Activated CD8-positive, alpha-beta T cell treated with anti-CD3 and anti-CD28 coated beads for 36 hours (primary cell): ENCODE results near the gene SMAD5. TPM values are rescaled to one million over a fixed set of nuclear protein-coding genes. Genes with fewer than 3 reads are reported as not detected.

Experiments used
- ATAC-seq: fragments of 200-7000 bp; cut with Tn5 transposase; one replicate; pipeline ENCODE4 v1.10.0; 2021; ENCODE audit warnings: mild to moderate bottlenecking, moderate library complexity
- CTCF ChIA-PET: fragments of 350-600 bp; sonication (Branson Sonifier 250); formaldehyde crosslinking; loops from one replicate; lab custom pipeline; 2021; ENCODE audit warnings: antibody characterized with exemption; lab: Charles Lee
- POLR2A ChIA-PET: fragments of 350-600 bp; sonication (Branson Sonifier 250); formaldehyde crosslinking; loops from one replicate; lab custom pipeline; 2021; ENCODE audit warnings: antibody characterized with exemption; lab: Charles Lee
- DNase-seq: peaks from one replicate; pipeline ENCODE4 v3.0.0-alpha.2; 2020
- H3K27ac Mint-ChIP-seq: one replicate; pipeline ENCODE4 v1.8.0; 2021; ENCODE audit warnings: mild to moderate bottlenecking, mixed read lengths
- H3K27me3 Mint-ChIP-seq: one replicate; pipeline ENCODE4 v1.8.0; 2021; ENCODE audit warnings: mixed read lengths
- H3K36me3 Mint-ChIP-seq: one replicate; pipeline ENCODE4 v1.8.0; 2021; ENCODE audit warnings: low read depth, mixed read lengths
- H3K4me1 Mint-ChIP-seq: one replicate; pipeline ENCODE4 v1.8.0; 2021; ENCODE audit warnings: low read depth, mixed read lengths
- H3K4me3 Mint-ChIP-seq: one replicate; pipeline ENCODE4 v1.8.0; 2021; ENCODE audit warnings: mild to moderate bottlenecking, moderate library complexity, mixed read lengths
- H3K9me3 Mint-ChIP-seq: one replicate; pipeline ENCODE4 v1.8.0; 2021; ENCODE audit warnings: mixed read lengths
- CTCF ChIP-seq: fragments of 200-600 bp; IDR thresholded peaks from one replicate; pipeline ENCODE4 v1.8.0; 2022; ENCODE audit warnings: antibody characterized with exemption, mild to moderate bottlenecking
- intact Hi-C: fragments of 100-400 bp; cut with micrococcal nuclease; formaldehyde crosslinking; loops from one replicate; pipeline ENCODE4 v1.10.0; 2022
- total RNA-seq, 2 experiments: library from RNA; stranded (reverse); gene quantifications; one replicate each; pipeline ENCODE4 v1.2.3, GENCODE V29; 2021

Gene SMAD5
- total RNA-seq, 2 experiments from 2014 or later: 12.4 to 12.5 TPM

- ChIA-PET POLR2A (no interaction called here), CTCF (no interaction called here)
- no peak for TF ChIP-seq CTCF
- ATAC-seq: no peak
- no peak for DNase-seq
- Mint-ChIP-seq H3K27me3 (peaks cover 6% of the 10 kb centered on the region), H3K36me3 (no peaks in the 10 kb centered on the region), H3K9me3 (no peaks in the 10 kb centered on the region), H3K4me1 (no peaks in the 10 kb centered on the region), H3K4me3 (no peak overlapping the region), H3K27ac (no peak overlapping the region)
- intact Hi-C loops: no loop called here
These were observed 95.6 kb downstream of the SMAD5 start for GRCh38 chr5:136228136-136228757.

GRCh38 chr5:136230176-136230575 is 97.5 kb downstream of the SMAD5 start:
- H3K27me3 Mint-ChIP-seq: peaks cover 6% of the 10 kb centered on the region
- H3K27ac Mint-ChIP-seq: no peak overlapping the region
- H3K4me3 Mint-ChIP-seq: no peak overlapping the region
- no peak for ATAC-seq
- H3K4me1 Mint-ChIP-seq: no peaks in the 10 kb centered on the region
- H3K36me3 Mint-ChIP-seq: no peaks in the 10 kb centered on the region
- TF ChIP-seq CTCF: no peak
- intact Hi-C loops: no loop called here
- ChIA-PET POLR2A (no interaction called here), CTCF (no interaction called here)
- no peaks in the 10 kb centered on the region for H3K9me3 Mint-ChIP-seq
- no peak for DNase-seq

- ATAC-seq (no peak), DNase-seq (no peak)
- Mint-ChIP-seq H3K4me3 (no peak overlapping the region), H3K4me1 (no peaks in the 10 kb centered on the region), H3K27ac (no peak overlapping the region), H3K36me3 (no peaks in the 10 kb centered on the region), H3K9me3 (no peaks in the 10 kb centered on the region), H3K27me3 (peaks cover 6% of the 10 kb centered on the region)
- POLR2A ChIA-PET: interaction anchor here (1.1 kb wide), 1 partner anchor 350 kb away, joined by 3 read pairs; no protein-coding TSS in a partner anchor
- intact Hi-C loops: no loop called here
- CTCF ChIA-PET: interaction anchor here (0.8 to 1.4 kb wide), 3 partner anchors 17 to 27 kb away, joined by 3 to 4 read pairs (median 4); no protein-coding TSS in a partner anchor
- no peak for TF ChIP-seq CTCF
These were observed 99.7 kb downstream of the SMAD5 start for GRCh38 chr5:136232316-136232715.

Other genes starting within 250 kb of the SMAD5 start
- gene IL9, start 237.0 kb upstream of the SMAD5 start, total RNA-seq: not detected
- not detected for gene LECT2, start 177.9 kb upstream of the SMAD5 start, total RNA-seq
- not detected for gene TGFBI, start 103.9 kb upstream of the SMAD5 start, total RNA-seq
- gene SMIM32, start 60.3 kb downstream of the SMAD5 start, total RNA-seq: not detected
- gene TRPC7, start 232.7 kb downstream of the SMAD5 start, total RNA-seq: not detected